HepG2 (cell line): ENCODE measurements around the gene PPIA. TPM values are rescaled to one million over a fixed set of nuclear protein-coding genes. Genes with fewer than 3 reads are reported as not detected.
A peak's percentile ranks its signal among the peaks of the same experiment; 100 is the strongest.

ENCODE experiments used
- ATAC-seq: fragments of 200-7000 bp; cut with Tn5 transposase; 3 replicates; pipeline ENCODE4 v1.9.1; 2020; ENCODE audit warnings: mild to moderate bottlenecking, moderate library complexity
- BruUV-seq: library from RNA; stranded (reverse); fragments of 400-500 nt; replicated peaks from 2 replicates; lab custom pipeline; 2021; lab: Mats Ljungman, UMichigan
- CTCF ChIA-PET: fragments of 300-600 bp; formaldehyde crosslinking; extraction: SDS; loops from one replicate; lab custom pipeline; 2021; ENCODE audit warnings: low total read pairs, inconsistent platforms, low intra/inter-chr PET ratio; lab: Yijun Ruan, JAX
- POLR2A ChIA-PET: fragments of 350-600 bp; sonication (Branson Sonifier 250); formaldehyde crosslinking; loops from one replicate; lab custom pipeline; 2020; ENCODE audit warnings: antibody characterized with exemption, inconsistent platforms; lab: Yijun Ruan, JAX
- DNase-seq: peaks from one replicate; pipeline ENCODE4 v3.0.0-alpha.2; 2015; ENCODE audit warnings: low spot score
- FAIRE-seq: peaks from 3 replicates; lab custom pipeline; 2011; peaks lifted over from hg19 to GRCh38; lab: Jason Lieb, UNC
- H2AFZ ChIP-seq: one replicate; pipeline ENCODE4 v1.6.1; 2011; ENCODE audit warnings: low read length, inconsistent platforms
- H3K27ac ChIP-seq: fragments of 300-600 bp; 3 replicates; pipeline ENCODE4 v1.8.0; 2011; ENCODE audit warnings: mixed run types, mild to moderate bottlenecking, mixed read lengths, low read length, inconsistent platforms; ENCODE audit not compliant: insufficient read depth; ENCODE audit errors: extremely low read length
- H3K27me3 ChIP-seq, 2 experiments: fragments of 200-600 bp in 1 of 2; 2 replicates in 1 of 2; 3 replicates in 1 of 2; pipeline versions ENCODE4 v1.6.0 to v1.8.0; 2011; ENCODE audit warnings: low read length in 2 of 2, mild to moderate bottlenecking in 2 of 2, moderate library complexity in 2 of 2, inconsistent platforms in 1 of 2; ENCODE audit not compliant: insufficient read depth in 2 of 2, control insufficient read depth in 1 of 2
- H3K36me3 ChIP-seq, 2 experiments: fragments of 200-600 bp in 1 of 2; replicated peaks in 1 of 2; 2 replicates in 1 of 2; 3 replicates in 1 of 2; pipeline versions ENCODE4 v1.5.1 to v1.8.0; 2011; ENCODE audit warnings: low read length in 2 of 2, inconsistent platforms in 1 of 2; ENCODE audit not compliant: insufficient read depth in 2 of 2, control insufficient read depth in 1 of 2
- H3K4me1 ChIP-seq: 2 replicates; pipeline ENCODE4 v1.5.1; 2012; ENCODE audit warnings: low read length, inconsistent platforms; ENCODE audit not compliant: insufficient read depth
- H3K4me2 ChIP-seq: 2 replicates; pipeline ENCODE4 v1.6.0; 2011; ENCODE audit warnings: low read depth, low read length, inconsistent platforms
- H3K4me3 ChIP-seq, 3 experiments: fragments of 200-600 bp in 1 of 3; sonication (generic), shearing (Covaris generic) in 1 of 3; replicated peaks in 1 of 3; 2 replicates each; pipeline ENCODE4 v1.5.1; 2011 to 2016; ENCODE audit warnings: low read length in 3 of 3, inconsistent platforms in 2 of 3, low read depth in 2 of 3, mild to moderate bottlenecking in 2 of 3, control low read depth in 1 of 3, mixed read lengths in 1 of 3; ENCODE audit not compliant: insufficient read depth in 1 of 3
- H3K79me2 ChIP-seq: one replicate; pipeline ENCODE4 v1.6.1; 2011; ENCODE audit warnings: low read length, inconsistent platforms; ENCODE audit not compliant: insufficient read depth
- H3K9ac ChIP-seq: 2 replicates; pipeline ENCODE4 v1.6.0; 2011; ENCODE audit warnings: mild to moderate bottlenecking, low read depth, low read length, inconsistent platforms; ENCODE audit not compliant: insufficient read depth
- H3K9me3 ChIP-seq: 2 replicates; pipeline ENCODE4 v1.5.1; 2012; ENCODE audit warnings: mild to moderate bottlenecking, low read length
- H4K20me1 ChIP-seq: 2 replicates; pipeline ENCODE4 v1.6.0; 2011; ENCODE audit warnings: inconsistent platforms, mild to moderate bottlenecking, low read length, moderate library complexity; ENCODE audit not compliant: insufficient read depth
- ARID2 ChIP-seq: sonication (generic); formaldehyde crosslinking; IDR thresholded peaks from 2 replicates; pipeline ENCODE4 v1.8.1; 2022; ENCODE audit warnings: mild to moderate bottlenecking, missing genetic modification reagents, borderline replicate concordance
- FOXA1 ChIP-seq, 2 experiments: fragments of 450-650 bp in 1 of 2; sonication (generic) in 1 of 2; formaldehyde crosslinking in 1 of 2; IDR thresholded peaks; 2 replicates each; pipeline versions ENCODE4 v1.4.0 to v1.6.1; 2016 to 2020; ENCODE audit warnings: missing genetic modification reagents in 1 of 2
- NONO ChIP-seq, 2 experiments: fragments of 450-650 bp in 1 of 2; sonication (generic) in 1 of 2; formaldehyde crosslinking in 1 of 2; IDR thresholded peaks in 1 of 2; conservative IDR thresholded peaks in 1 of 2; 2 replicates each; pipeline versions ENCODE4 v1.6.1 to v1.8.0; 2017 to 2022; ENCODE audit warnings: mild to moderate bottlenecking in 1 of 2, missing genetic modification reagents in 1 of 2, moderate library complexity in 1 of 2
- RELA ChIP-seq: sonication (generic); formaldehyde crosslinking; IDR thresholded peaks from 2 replicates; pipeline ENCODE4 v1.4.0; 2020; ENCODE audit warnings: missing genetic modification reagents
- RFX3 ChIP-seq: IDR thresholded peaks from 2 replicates; pipeline ENCODE4 v1.6.1; 2016; ENCODE audit warnings: missing biosample characterization, missing genetic modification reagents
- ZNF432 ChIP-seq: sonication (generic); formaldehyde crosslinking; IDR thresholded peaks from 2 replicates; pipeline ENCODE4 v1.5.0; 2020; ENCODE audit warnings: missing genetic modification reagents, mild to moderate bottlenecking, borderline replicate concordance
- ZNF749 ChIP-seq: sonication (generic); formaldehyde crosslinking; IDR thresholded peaks from 2 replicates; pipeline ENCODE4 v1.8.0; 2022; ENCODE audit warnings: mild to moderate bottlenecking, missing genetic modification reagents, moderate library complexity, borderline replicate concordance
- ZNF773 ChIP-seq: sonication (generic); formaldehyde crosslinking; IDR thresholded peaks from 2 replicates; pipeline ENCODE4 v1.4.0; 2020; ENCODE audit warnings: missing genetic modification reagents, borderline replicate concordance
- WGBS: methylation state at CpG from one replicate; pipeline ENCODE4 v1.1.6; 2017; ENCODE audit warnings: low lambda C conversion rate; 5-methylcytosine and 5-hydroxymethylcytosine counted together
- in situ Hi-C: cut with HindIII; loops from 2 replicates; pipeline ENCODE4 v1.10.0; 2017; ENCODE audit warnings: low pct_unique_long_range_greater_than_20kb; ENCODE audit not compliant: extremely low pct_ligation_motif_present
- intact Hi-C: fragments of 100-400 bp; cut with micrococcal nuclease; formaldehyde crosslinking; loops from one replicate; pipeline ENCODE4 v1.10.0; 2022; ENCODE audit not compliant: unreplicated experiment
- polyA plus RNA-seq, 8 experiments: library from polyadenylated mRNA; depleted of rRNA in 3 of 8; stranded (reverse) in 7 of 8; unstranded in 1 of 8; fragments of >200 nt; fragmentation: Illumina TruSeq in 4 of 8; extraction: Trizol in 4 of 8; gene quantifications; 2 replicates each; pipeline versions ENCODE4 v1.2.1 to v1.2.3, GENCODE V29; 2011 to 2016; ENCODE audit warnings: low read depth in 4 of 8, missing spikeins in 1 of 8, mixed read lengths in 1 of 8; ENCODE audit not compliant: insufficient read depth in 1 of 8
- total RNA-seq, 5 experiments: library from RNA; depleted of rRNA; stranded (reverse); fragments of >200 nt; fragmentation: Illumina TruSeq; extraction: Trizol; gene quantifications; 2 replicates each; pipeline ENCODE4 v1.2.3, GENCODE V29; 2016; ENCODE audit warnings: low read depth in 1 of 5
- TF ChIP-seq, protein P1 (sequence below): sonication (generic); formaldehyde crosslinking; IDR thresholded peaks from 2 replicates; pipeline ENCODE4 v1.4.0; 2020; ENCODE audit warnings: missing genetic modification reagents, borderline replicate concordance
- TF ChIP-seq, protein P2 (sequence below): IDR thresholded peaks from 2 replicates; pipeline ENCODE4 v1.6.1; 2016; ENCODE audit warnings: low read depth, control low read depth

Gene PPIA
- total and polyA plus RNA-seq, 2 of the 13 experiments (the other 11 are each of a cell fraction or from before 2014, with no cell fraction given), result 2,268 to 3,010 TPM

DNA sequence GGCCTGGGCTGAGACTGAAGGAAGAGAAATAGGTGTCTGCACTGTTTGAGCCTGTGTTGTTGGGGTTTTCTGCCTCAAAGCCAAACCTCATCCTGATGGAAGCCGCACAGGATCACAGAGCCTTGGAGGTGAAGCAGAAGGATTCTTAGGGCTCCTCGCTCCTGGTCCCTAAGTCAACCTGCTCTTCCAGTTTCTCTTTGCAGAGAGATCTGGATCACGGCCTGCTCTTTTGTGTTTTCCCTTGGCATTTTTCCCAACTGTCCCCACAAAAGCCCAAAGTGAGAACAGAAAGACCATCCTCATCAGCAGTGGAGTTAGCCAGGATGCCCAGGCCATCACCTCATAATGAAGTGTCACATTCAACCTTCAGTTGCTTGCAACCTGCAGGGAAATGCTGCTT is 20.3 kb upstream of the PPIA start:
- FAIRE-seq (no peak), ATAC-seq (no peak), DNase-seq (no peak)
- peak overlapping the region; percentile 22 for H3K4me2 ChIP-seq
- ChIA-PET CTCF (no interaction called here), POLR2A (no interaction called here)
- H3K27ac ChIP-seq, result no peak overlapping the region
- no peak overlapping the region for H3K4me3 ChIP-seq
- H2AFZ ChIP-seq, result no peak overlapping the region
- no peaks in the 10 kb centered on the region for H3K79me2 ChIP-seq
- no peaks in the 10 kb centered on the region for H3K9me3 ChIP-seq
- TF ChIP-seq ARID2 (CRISPR knock-in tag) (no peak), ZNF432 (CRISPR knock-in tag) (no peak), ZNF773 (no peak), RFX3 (CRISPR knock-in tag) (no peak), ZNF749 (CRISPR knock-in tag) (no peak), FOXA1 (IDR thresholded peaks at IDR 0.05) (no peak), FOXA1 (CRISPR knock-in tag; IDR thresholded peaks at IDR 0.05) (no peak), RELA (no peak), NONO (IDR thresholded peaks at IDR 0.05) (no peak), NONO (CRISPR knock-in tag; conservative IDR thresholded peaks at IDR 0.05) (no peak)
- TF ChIP-seq, protein P1, sequence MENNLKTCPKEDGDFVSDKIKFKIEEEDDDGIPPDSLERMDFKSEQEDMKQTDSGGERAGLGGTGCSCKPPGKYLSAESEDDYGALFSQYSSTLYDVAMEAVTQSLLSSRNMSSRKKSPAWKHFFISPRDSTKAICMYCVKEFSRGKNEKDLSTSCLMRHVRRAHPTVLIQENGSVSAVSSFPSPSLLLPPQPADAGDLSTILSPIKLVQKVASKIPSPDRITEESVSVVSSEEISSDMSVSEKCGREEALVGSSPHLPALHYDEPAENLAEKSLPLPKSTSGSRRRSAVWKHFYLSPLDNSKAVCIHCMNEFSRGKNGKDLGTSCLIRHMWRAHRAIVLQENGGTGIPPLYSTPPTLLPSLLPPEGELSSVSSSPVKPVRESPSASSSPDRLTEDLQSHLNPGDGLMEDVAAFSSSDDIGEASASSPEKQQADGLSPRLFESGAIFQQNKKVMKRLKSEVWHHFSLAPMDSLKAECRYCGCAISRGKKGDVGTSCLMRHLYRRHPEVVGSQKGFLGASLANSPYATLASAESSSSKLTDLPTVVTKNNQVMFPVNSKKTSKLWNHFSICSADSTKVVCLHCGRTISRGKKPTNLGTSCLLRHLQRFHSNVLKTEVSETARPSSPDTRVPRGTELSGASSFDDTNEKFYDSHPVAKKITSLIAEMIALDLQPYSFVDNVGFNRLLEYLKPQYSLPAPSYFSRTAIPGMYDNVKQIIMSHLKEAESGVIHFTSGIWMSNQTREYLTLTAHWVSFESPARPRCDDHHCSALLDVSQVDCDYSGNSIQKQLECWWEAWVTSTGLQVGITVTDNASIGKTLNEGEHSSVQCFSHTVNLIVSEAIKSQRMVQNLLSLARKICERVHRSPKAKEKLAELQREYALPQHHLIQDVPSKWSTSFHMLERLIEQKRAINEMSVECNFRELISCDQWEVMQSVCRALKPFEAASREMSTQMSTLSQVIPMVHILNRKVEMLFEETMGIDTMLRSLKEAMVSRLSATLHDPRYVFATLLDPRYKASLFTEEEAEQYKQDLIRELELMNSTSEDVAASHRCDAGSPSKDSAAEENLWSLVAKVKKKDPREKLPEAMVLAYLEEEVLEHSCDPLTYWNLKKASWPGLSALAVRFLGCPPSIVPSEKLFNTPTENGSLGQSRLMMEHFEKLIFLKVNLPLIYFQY, result no peak
- TF ChIP-seq, protein P2, sequence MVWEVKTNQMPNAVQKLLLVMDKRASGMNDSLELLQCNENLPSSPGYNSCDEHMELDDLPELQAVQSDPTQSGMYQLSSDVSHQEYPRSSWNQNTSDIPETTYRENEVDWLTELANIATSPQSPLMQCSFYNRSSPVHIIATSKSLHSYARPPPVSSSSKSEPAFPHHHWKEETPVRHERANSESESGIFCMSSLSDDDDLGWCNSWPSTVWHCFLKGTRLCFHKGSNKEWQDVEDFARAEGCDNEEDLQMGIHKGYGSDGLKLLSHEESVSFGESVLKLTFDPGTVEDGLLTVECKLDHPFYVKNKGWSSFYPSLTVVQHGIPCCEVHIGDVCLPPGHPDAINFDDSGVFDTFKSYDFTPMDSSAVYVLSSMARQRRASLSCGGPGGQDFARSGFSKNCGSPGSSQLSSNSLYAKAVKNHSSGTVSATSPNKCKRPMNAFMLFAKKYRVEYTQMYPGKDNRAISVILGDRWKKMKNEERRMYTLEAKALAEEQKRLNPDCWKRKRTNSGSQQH (CRISPR knock-in tag), result no peak
- no TSS peak for BruUV-seq
- H4K20me1 ChIP-seq, result no peaks in the 10 kb centered on the region
- no peak overlapping the region for H3K9ac ChIP-seq
- no peaks in the 10 kb centered on the region for H3K27me3 ChIP-seq
- in situ Hi-C loops (no loop called here), intact Hi-C loops (no loop called here)
- H3K36me3 ChIP-seq, result no peaks in the 10 kb centered on the region
- peaks cover 18% of the 10 kb centered on the region for H3K4me1 ChIP-seq
- whole genome bisulfite sequencing, result 65% methylated on average over 3 of the region's 3 CpGs
